Measurements from ENCODE around the gene TMEM178B.
"Not testable (repeated sequence)": the region's sequence is repeated elsewhere in the genome, so short reads cannot be mapped to it uniquely, and the experiment has no call there.

TMEM178B gene

GRCh38 chr7:141055146-141055545 lies 18.7 kb upstream of the TMEM178B start:
- no peak overlapping the region for H3K4me2 ChIP-seq (ENCODE audit: insufficient read depth, low read length, poor library complexity, severe bottlenecking)

DNA sequence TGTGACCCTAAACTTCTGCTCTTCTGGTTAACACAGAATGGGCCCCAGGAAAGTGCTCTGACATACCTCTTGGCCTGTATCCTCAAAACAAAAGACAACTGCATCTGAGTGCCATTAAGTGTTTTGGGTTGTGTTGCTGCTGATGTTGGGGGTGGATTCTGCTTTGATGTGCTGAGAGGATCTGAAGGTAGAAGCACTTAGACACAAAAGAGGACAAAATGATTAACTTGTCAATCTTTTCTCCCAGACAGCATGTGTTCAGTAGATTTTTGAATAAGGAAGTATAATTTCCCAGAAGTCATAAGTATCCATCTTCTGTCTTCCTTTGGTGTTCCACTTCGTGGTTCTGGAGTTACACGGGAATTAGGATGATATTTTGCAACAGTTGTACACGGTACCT lies 16.1 kb upstream of the TMEM178B start:
- H3K4me2 ChIP-seq (ENCODE audit: insufficient read depth, low read length, poor library complexity, severe bottlenecking), result no peak overlapping the region
- WGBS, 2 donors (ENCODE audit: extremely low coverage in 2 of 2, insufficient read length in 2 of 2, insufficient replicate concordance in 1 of 2), result no CpG with 5 or more reads among the region's 3 CpGs
- H3K23ac ChIP-seq (ENCODE audit: low read depth, low read length, poor library complexity), result no peak overlapping the region
- H4K91ac ChIP-seq (ENCODE audit: low read depth, low read length, poor library complexity), result no peak overlapping the region
- no peaks in the 10 kb centered on the region for H3K36me3 ChIP-seq (replicated peaks in 1 of 2; ENCODE audit: control insufficient read depth in 2 of 2, insufficient read depth in 2 of 2, low read length in 2 of 2)
- no peak for DNase-seq (ENCODE audit: low spot score)
- peaks cover 0 to under 1% (median 0%) of the 10 kb centered on the region in 3 experiments for H3K27me3 ChIP-seq (ENCODE audit: control insufficient read depth in 3 of 3, insufficient read depth in 3 of 3, low read depth in 1 of 3, low read length in 3 of 3)
- H2AFZ ChIP-seq (ENCODE audit: low read length), result no peak overlapping the region
- no peak overlapping the region for H3K9ac ChIP-seq (ENCODE audit: low read depth, low read length, poor library complexity)
- H3K4me3 ChIP-seq (ENCODE audit: low read length in 2 of 2), result no peak overlapping the region
- no peak overlapping the region for H3K18ac ChIP-seq (ENCODE audit: low read length)
- H3K4ac ChIP-seq (ENCODE audit: low read length), result no peak overlapping the region
- no peak overlapping the region for H2BK12ac ChIP-seq (ENCODE audit: low read length)
- H3K4me1 ChIP-seq (ENCODE audit: control insufficient read depth in 2 of 2, insufficient read depth in 1 of 2, low read depth in 1 of 2, low read length in 2 of 2), result no peaks in the 10 kb centered on the region
- H3K9me3 ChIP-seq (replicated peaks in 1 of 2; ENCODE audit: control insufficient read depth in 2 of 2, insufficient read depth in 1 of 2, low read depth in 1 of 2, low read length in 2 of 2), result no peaks in the 10 kb centered on the region
- no peak overlapping the region for H2BK120ac ChIP-seq (ENCODE audit: low read depth, low read length)
- H3K79me1 ChIP-seq (ENCODE audit: low read depth, low read length), result no peaks in the 10 kb centered on the region
- H3K14ac ChIP-seq (ENCODE audit: low read length), result no peak overlapping the region
- H2BK15ac ChIP-seq (ENCODE audit: low read length), result no peak overlapping the region
- no peak overlapping the region for H2AK5ac ChIP-seq (ENCODE audit: low read depth, low read length)
- H3K27ac ChIP-seq (replicated peaks; ENCODE audit: low read length), result no peak overlapping the region
- H2BK5ac ChIP-seq (ENCODE audit: low read length), result no peak overlapping the region
- no peak overlapping the region for H4K8ac ChIP-seq (ENCODE audit: low read depth, low read length)

More at GRCh38 chr7:141055146-141055545, 18.7 kb upstream of the TMEM178B start:
- WGBS, 2 donors (ENCODE audit: extremely low coverage in 2 of 2, insufficient read length in 2 of 2, insufficient replicate concordance in 1 of 2), result no CpG with 5 or more reads among the region's 4 CpGs
- H2BK15ac ChIP-seq (ENCODE audit: low read length), result no peak overlapping the region
- H3K14ac ChIP-seq (ENCODE audit: low read length), result no peak overlapping the region
- H2AK5ac ChIP-seq (ENCODE audit: low read depth, low read length), result no peak overlapping the region
- no peak overlapping the region for H3K23ac ChIP-seq (ENCODE audit: low read depth, low read length, poor library complexity)
- no peak overlapping the region for H2AFZ ChIP-seq (ENCODE audit: low read length)
- no peaks in the 10 kb centered on the region for H3K4me1 ChIP-seq (ENCODE audit: control insufficient read depth in 2 of 2, insufficient read depth in 1 of 2, low read depth in 1 of 2, low read length in 2 of 2)
- H3K9me3 ChIP-seq (replicated peaks in 1 of 2; ENCODE audit: control insufficient read depth in 2 of 2, insufficient read depth in 1 of 2, low read depth in 1 of 2, low read length in 2 of 2), result no peaks in the 10 kb centered on the region
- no peak overlapping the region for H3K27ac ChIP-seq (replicated peaks; ENCODE audit: low read length)
- no peak for DNase-seq (ENCODE audit: low spot score)
- no peak overlapping the region for H2BK12ac ChIP-seq (ENCODE audit: low read length)
- no peak overlapping the region for H4K8ac ChIP-seq (ENCODE audit: low read depth, low read length)
- H3K79me1 ChIP-seq (ENCODE audit: low read depth, low read length), result no peaks in the 10 kb centered on the region
- H3K9ac ChIP-seq (ENCODE audit: low read depth, low read length, poor library complexity), result no peak overlapping the region
- H3K27me3 ChIP-seq (ENCODE audit: control insufficient read depth in 3 of 3, insufficient read depth in 3 of 3, low read depth in 1 of 3, low read length in 3 of 3), result peaks cover 0 to 3% (median 0%) of the 10 kb centered on the region in 3 experiments
- no peak overlapping the region for H3K4me3 ChIP-seq (ENCODE audit: low read length in 2 of 2)
- H3K36me3 ChIP-seq (replicated peaks in 1 of 2; ENCODE audit: control insufficient read depth in 2 of 2, insufficient read depth in 2 of 2, low read length in 2 of 2), result no peaks in the 10 kb centered on the region
- H2BK120ac ChIP-seq (ENCODE audit: low read depth, low read length), result no peak overlapping the region
- no peak overlapping the region for H3K4ac ChIP-seq (ENCODE audit: low read length)
- no peak overlapping the region for H3K18ac ChIP-seq (ENCODE audit: low read length)
- no peak overlapping the region for H4K91ac ChIP-seq (ENCODE audit: low read depth, low read length, poor library complexity)
- H2BK5ac ChIP-seq (ENCODE audit: low read length), result no peak overlapping the region

GRCh38 chr7:141067856-141068255 lies 6.0 kb upstream of the TMEM178B start:
- H2AFZ ChIP-seq (ENCODE audit: low read length); H3K9ac ChIP-seq (ENCODE audit: low read depth, low read length, poor library complexity); H3K4me2 ChIP-seq (ENCODE audit: insufficient read depth, low read length, poor library complexity, severe bottlenecking); DNase-seq (ENCODE audit: low spot score); H3K9me3 ChIP-seq (replicated peaks in 1 of 2; ENCODE audit: control insufficient read depth in 2 of 2, insufficient read depth in 1 of 2, low read depth in 1 of 2, low read length in 2 of 2); H3K23ac ChIP-seq (ENCODE audit: low read depth, low read length, poor library complexity); H3K79me1 ChIP-seq (ENCODE audit: low read depth, low read length); H4K8ac ChIP-seq (ENCODE audit: low read depth, low read length); H3K14ac ChIP-seq (ENCODE audit: low read length); H2BK120ac ChIP-seq (ENCODE audit: low read depth, low read length); H2AK5ac ChIP-seq (ENCODE audit: low read depth, low read length); H4K91ac ChIP-seq (ENCODE audit: low read depth, low read length, poor library complexity); H3K4me3 ChIP-seq (ENCODE audit: low read length in 2 of 2); H3K4ac ChIP-seq (ENCODE audit: low read length); H3K36me3 ChIP-seq (replicated peaks in 1 of 2; ENCODE audit: control insufficient read depth in 2 of 2, insufficient read depth in 2 of 2, low read length in 2 of 2); H2BK15ac ChIP-seq (ENCODE audit: low read length); H3K18ac ChIP-seq (ENCODE audit: low read length); H2BK12ac ChIP-seq (ENCODE audit: low read length); H3K27ac ChIP-seq (replicated peaks; ENCODE audit: low read length); H2BK5ac ChIP-seq (ENCODE audit: low read length): not testable (repeated sequence)
- Histone ChIP-seq H3K27me3 (ENCODE audit: control insufficient read depth in 3 of 3, insufficient read depth in 3 of 3, low read depth in 1 of 3, low read length in 3 of 3) (peaks cover 0 to 34% (median 6%) of the 10 kb centered on the region in 3 experiments), H3K4me1 (ENCODE audit: control insufficient read depth in 2 of 2, insufficient read depth in 1 of 2, low read depth in 1 of 2, low read length in 2 of 2) (peaks cover 0 to 11% of the 10 kb centered on the region in 2 donors)
- WGBS, 2 donors (ENCODE audit: extremely low coverage in 2 of 2, insufficient read length in 2 of 2, insufficient replicate concordance in 1 of 2), result no CpG with 5 or more reads among the region's 16 CpGs

DNA sequence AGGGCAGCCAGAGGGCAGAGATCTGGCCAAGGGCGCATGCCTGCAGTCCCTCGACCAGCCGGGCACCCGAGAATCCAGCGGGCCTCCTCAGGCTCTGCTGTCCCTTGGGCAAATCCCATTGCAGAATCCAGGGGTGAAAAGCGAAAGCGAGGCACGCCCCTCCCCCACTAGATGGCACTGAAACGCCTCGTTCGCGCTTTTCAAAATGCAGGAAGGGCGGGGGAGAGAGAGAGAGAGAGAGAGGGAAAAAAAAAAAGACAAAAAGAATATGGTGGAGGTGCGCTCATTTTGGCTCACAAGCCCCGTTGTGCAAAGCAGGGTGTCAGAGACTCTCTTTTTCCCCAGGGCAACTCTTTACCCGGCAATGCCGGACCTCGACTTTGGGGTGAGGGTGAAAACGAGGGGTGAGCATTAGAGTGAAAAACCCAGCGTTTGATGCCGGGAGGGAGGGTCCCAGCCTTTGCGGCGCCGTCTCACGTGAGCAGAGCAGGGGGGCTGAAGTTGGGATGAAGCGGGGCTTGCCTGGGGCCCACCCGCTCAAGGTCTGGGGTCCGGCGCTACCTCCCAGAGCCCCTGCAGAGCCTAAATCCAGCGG lies 2.5 kb upstream of the TMEM178B start:
- H3K36me3 ChIP-seq (replicated peaks in 1 of 2; ENCODE audit: control insufficient read depth in 2 of 2, insufficient read depth in 2 of 2, low read length in 2 of 2), result no peaks in the 10 kb centered on the region
- no peak overlapping the region for H4K91ac ChIP-seq (ENCODE audit: low read depth, low read length, poor library complexity)
- peaks cover 0 to 65% (median 6%) of the 10 kb centered on the region in 3 experiments for H3K27me3 ChIP-seq (ENCODE audit: control insufficient read depth in 3 of 3, insufficient read depth in 3 of 3, low read depth in 1 of 3, low read length in 3 of 3)
- peak; percentile 74 for DNase-seq (ENCODE audit: low spot score)
- H3K4me1 ChIP-seq (ENCODE audit: control insufficient read depth in 2 of 2, insufficient read depth in 1 of 2, low read depth in 1 of 2, low read length in 2 of 2), result peaks cover 3 to 19% of the 10 kb centered on the region in 2 donors
- WGBS, 2 donors (ENCODE audit: extremely low coverage in 2 of 2, insufficient read length in 2 of 2, insufficient replicate concordance in 1 of 2), result no CpG with 5 or more reads among the region's 30 CpGs
- peak overlapping the region; percentile 99 for H2AFZ ChIP-seq (ENCODE audit: low read length)
- H3K4ac ChIP-seq (ENCODE audit: low read length), result no peak overlapping the region
- H2BK5ac ChIP-seq (ENCODE audit: low read length), result no peak overlapping the region
- H3K27ac ChIP-seq (replicated peaks; ENCODE audit: low read length), result no peak overlapping the region
- no peak overlapping the region for H2BK12ac ChIP-seq (ENCODE audit: low read length)
- H3K9me3 ChIP-seq (replicated peaks in 1 of 2; ENCODE audit: control insufficient read depth in 2 of 2, insufficient read depth in 1 of 2, low read depth in 1 of 2, low read length in 2 of 2), result no peaks in the 10 kb centered on the region
- H3K4me2 ChIP-seq (ENCODE audit: insufficient read depth, low read length, poor library complexity, severe bottlenecking), result peak overlapping the region; percentile 84
- peak overlapping the region; percentile 93 for H3K18ac ChIP-seq (ENCODE audit: low read length)
- peak overlapping the region; percentile 88 for H3K23ac ChIP-seq (ENCODE audit: low read depth, low read length, poor library complexity)
- peak overlapping the region; percentile 52 to 75 for H3K4me3 ChIP-seq (ENCODE audit: low read length in 2 of 2)
- H2AK5ac ChIP-seq (ENCODE audit: low read depth, low read length), result no peak overlapping the region
- no peak overlapping the region for H4K8ac ChIP-seq (ENCODE audit: low read depth, low read length)
- peaks cover 2% of the 10 kb centered on the region for H3K79me1 ChIP-seq (ENCODE audit: low read depth, low read length)
- H2BK120ac ChIP-seq (ENCODE audit: low read depth, low read length), result no peak overlapping the region
- peak overlapping the region; percentile 66 for H3K9ac ChIP-seq (ENCODE audit: low read depth, low read length, poor library complexity)
- H2BK15ac ChIP-seq (ENCODE audit: low read length), result peak overlapping the region; percentile 91
- no peak overlapping the region for H3K14ac ChIP-seq (ENCODE audit: low read length)
